Esophagus squamous epithelium (tissue), 5 donors: ENCODE results near the gene MUC5AC. TPM values are rescaled to one million over a fixed set of nuclear protein-coding genes. Genes with fewer than 3 reads are reported as not detected.

Experiments
- DNase-seq: peaks from one replicate; lab custom pipeline; 2025; lab: John Stamatoyannopoulos, UW
- H3K27ac ChIP-seq, 4 donors: fragments of 200-600 bp; sonication (generic); one replicate each; pipeline ENCODE4 v1.5.1; 2016 to 2019; ENCODE audit warnings: mild to moderate bottlenecking in 1 of 4
- H3K27me3 ChIP-seq, 4 donors: fragments of 200-600 bp; sonication (generic); 1 replicate in 3 of 4; 2 replicates in 1 of 4; pipeline versions ENCODE4 v1.5.1 to v1.6.0; 2017 to 2021; ENCODE audit warnings: antibody characterized with exemption in 1 of 4
- H3K36me3 ChIP-seq, 3 donors: fragments of 200-600 bp; sonication (generic); one replicate each; pipeline ENCODE4 v1.5.1; 2016 to 2019
- H3K4me1 ChIP-seq, 3 donors: fragments of 200-600 bp; sonication (generic); one replicate each; pipeline ENCODE4 v1.5.1; 2017 to 2019
- H3K4me3 ChIP-seq, 4 donors: fragments of 200-600 bp; sonication (generic); 1 replicate in 3 of 4; 2 replicates in 1 of 4; pipeline ENCODE4 v1.5.1; 2016 to 2019; ENCODE audit warnings: mild to moderate bottlenecking in 2 of 4, moderate library complexity in 1 of 4
- H3K9me3 ChIP-seq, 3 donors: fragments of 200-600 bp; sonication (generic); one replicate each; pipeline ENCODE4 v1.5.1; 2016 to 2019
- POLR2A ChIP-seq, 4 donors: fragments of 450-650 bp; IDR thresholded peaks; one replicate each; pipeline ENCODE4 v1.6.1; 2017; ENCODE audit warnings: antibody characterized with exemption in 4 of 4, mild to moderate bottlenecking in 4 of 4, moderate library complexity in 3 of 4
- WGBS, 2 donors: methylation state at CpG; one replicate each; pipeline ENCODE4 v1.1.5; 2018; 5-methylcytosine and 5-hydroxymethylcytosine counted together
- intact Hi-C: fragments of 100-400 bp; cut with DNase I; formaldehyde crosslinking; loops from one replicate; pipeline ENCODE4 v1.15.0; 2022
- total RNA-seq, 4 donors: library from RNA; depleted of rRNA; stranded (reverse); fragments of >200 nt; gene quantifications; one replicate each; pipeline ENCODE4 v1.1.0, GENCODE V29; 2016
- TF ChIP-seq, protein P1 (sequence below), 6 experiments: fragments of 450-650 bp in 4 of 6; fragments of 200-600 bp in 2 of 6; sonication (generic) in 2 of 6; IDR thresholded peaks; one replicate each; pipeline ENCODE4 v1.5.1; 2016 to 2019; ENCODE audit warnings: antibody characterized with exemption in 6 of 6, mild to moderate bottlenecking in 4 of 6, moderate library complexity in 4 of 6
- donor health status: DM: yes; HTN: yes; CAD: no.

The MUC5AC gene
- total RNA-seq, 4 donors from 2014 or later, result under 0.01 to 1.5 TPM; not detected in 2

DNA sequence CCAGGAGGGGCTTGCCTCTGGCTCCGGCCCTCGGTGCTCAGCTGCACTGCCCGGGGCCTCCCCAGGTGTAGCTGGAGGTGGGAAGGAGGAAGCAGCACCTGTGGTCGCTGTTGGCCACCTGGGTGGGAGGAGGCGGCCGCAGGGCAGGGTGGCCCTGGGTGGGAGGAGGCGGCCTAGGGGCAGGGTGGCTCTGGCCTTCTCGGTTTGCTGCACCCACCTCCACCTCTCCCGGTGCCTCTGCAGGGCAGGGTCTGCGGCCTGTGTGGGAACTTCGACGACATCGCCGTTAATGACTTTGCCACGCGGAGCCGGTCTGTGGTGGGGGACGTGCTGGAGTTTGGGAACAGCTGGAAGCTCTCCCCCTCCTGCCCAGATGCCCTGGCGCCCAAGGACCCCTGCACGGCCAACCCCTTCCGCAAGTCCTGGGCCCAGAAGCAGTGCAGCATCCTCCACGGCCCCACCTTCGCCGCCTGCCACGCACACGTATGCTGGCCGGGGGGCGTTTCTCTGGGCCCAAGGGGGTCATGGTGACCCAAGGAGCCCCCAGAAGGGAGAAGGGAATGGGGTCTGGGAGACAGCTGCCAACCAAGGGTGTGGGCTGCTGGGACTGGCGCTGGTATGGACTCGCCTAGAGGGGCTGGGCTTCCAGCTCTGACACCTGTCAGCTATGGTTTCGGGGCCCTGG is 20.6 kb downstream of the MUC5AC start:
- DNase-seq, result no peak
- no peaks in the 10 kb centered on the region for H3K36me3 ChIP-seq
- TF ChIP-seq, protein P1, sequence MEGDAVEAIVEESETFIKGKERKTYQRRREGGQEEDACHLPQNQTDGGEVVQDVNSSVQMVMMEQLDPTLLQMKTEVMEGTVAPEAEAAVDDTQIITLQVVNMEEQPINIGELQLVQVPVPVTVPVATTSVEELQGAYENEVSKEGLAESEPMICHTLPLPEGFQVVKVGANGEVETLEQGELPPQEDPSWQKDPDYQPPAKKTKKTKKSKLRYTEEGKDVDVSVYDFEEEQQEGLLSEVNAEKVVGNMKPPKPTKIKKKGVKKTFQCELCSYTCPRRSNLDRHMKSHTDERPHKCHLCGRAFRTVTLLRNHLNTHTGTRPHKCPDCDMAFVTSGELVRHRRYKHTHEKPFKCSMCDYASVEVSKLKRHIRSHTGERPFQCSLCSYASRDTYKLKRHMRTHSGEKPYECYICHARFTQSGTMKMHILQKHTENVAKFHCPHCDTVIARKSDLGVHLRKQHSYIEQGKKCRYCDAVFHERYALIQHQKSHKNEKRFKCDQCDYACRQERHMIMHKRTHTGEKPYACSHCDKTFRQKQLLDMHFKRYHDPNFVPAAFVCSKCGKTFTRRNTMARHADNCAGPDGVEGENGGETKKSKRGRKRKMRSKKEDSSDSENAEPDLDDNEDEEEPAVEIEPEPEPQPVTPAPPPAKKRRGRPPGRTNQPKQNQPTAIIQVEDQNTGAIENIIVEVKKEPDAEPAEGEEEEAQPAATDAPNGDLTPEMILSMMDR (IDR thresholded peaks at IDR 0.05), result no peak
- no peak for TF ChIP-seq POLR2A (IDR thresholded peaks at IDR 0.05)
- H3K27me3 ChIP-seq, result peaks cover 0 to 51% (median 0%) of the 10 kb centered on the region in 4 donors
- 80% methylated on average over 3 of the region's 31 CpGs; no CpG with 5 or more reads in 1 of the 2 donors for WGBS, 2 donors
- intact Hi-C loops, result no loop called here
- H3K4me1 ChIP-seq, result no peaks in the 10 kb centered on the region
- no peak overlapping the region for H3K4me3 ChIP-seq
- no peaks in the 10 kb centered on the region for H3K9me3 ChIP-seq
- H3K27ac ChIP-seq, result no peak overlapping the region

DNA sequence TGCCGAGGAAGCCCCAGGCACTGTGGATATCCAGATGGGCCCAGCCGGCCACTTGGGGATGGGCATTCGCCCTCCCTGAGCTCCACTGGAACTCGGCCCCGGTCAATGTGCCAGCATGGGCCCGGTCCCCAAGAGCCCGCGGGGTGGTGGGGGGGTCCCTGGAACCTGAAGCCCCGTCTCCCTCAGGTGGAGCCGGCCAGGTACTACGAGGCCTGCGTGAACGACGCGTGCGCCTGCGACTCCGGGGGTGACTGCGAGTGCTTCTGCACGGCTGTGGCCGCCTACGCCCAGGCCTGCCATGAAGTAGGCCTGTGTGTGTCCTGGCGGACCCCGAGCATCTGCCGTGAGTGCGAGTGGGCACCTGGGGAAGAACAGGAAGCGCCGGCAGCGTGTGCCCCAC is 21.2 kb downstream of the MUC5AC start:
- peaks cover 0 to 51% (median 0%) of the 10 kb centered on the region in 4 donors for H3K27me3 ChIP-seq
- no peak for TF ChIP-seq POLR2A (IDR thresholded peaks at IDR 0.05)
- TF ChIP-seq, protein P1 (IDR thresholded peaks at IDR 0.05), result no peak
- WGBS, 2 donors, result 72 to 93% methylated on average over 3 to 5 of the region's 29 CpGs
- DNase-seq, result no peak
- H3K36me3 ChIP-seq, result no peaks in the 10 kb centered on the region
- H3K4me3 ChIP-seq, result no peak overlapping the region
- intact Hi-C loops, result no loop called here
- H3K9me3 ChIP-seq, result no peaks in the 10 kb centered on the region
- H3K4me1 ChIP-seq, result no peaks in the 10 kb centered on the region
- no peak overlapping the region for H3K27ac ChIP-seq

DNA sequence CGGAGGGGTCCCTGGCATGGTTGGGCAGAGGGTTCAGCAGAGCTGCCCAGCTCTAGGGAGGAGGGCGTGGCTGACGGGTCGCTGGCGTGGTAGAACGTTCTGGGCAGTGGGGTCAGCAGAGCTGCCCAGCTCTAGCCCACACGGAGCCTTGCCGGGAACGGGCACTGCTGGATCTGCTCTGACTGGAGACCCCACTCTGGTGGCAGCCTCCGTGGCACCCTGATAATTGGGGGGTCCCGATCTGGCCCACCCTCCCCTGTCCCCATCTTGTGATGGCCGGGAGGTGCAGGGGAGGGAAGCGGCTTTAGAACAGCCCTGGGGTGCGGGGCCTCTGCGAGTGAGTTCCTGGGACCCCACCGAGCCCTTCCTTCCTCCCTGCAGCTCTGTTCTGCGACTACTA is 21.9 kb downstream of the MUC5AC start:
- no peak for TF ChIP-seq POLR2A (IDR thresholded peaks at IDR 0.05)
- TF ChIP-seq, protein P1 (IDR thresholded peaks at IDR 0.05), result no peak
- Histone ChIP-seq H3K36me3 (no peaks in the 10 kb centered on the region), H3K27ac (no peak overlapping the region), H3K9me3 (no peaks in the 10 kb centered on the region), H3K4me1 (no peaks in the 10 kb centered on the region), H3K27me3 (peaks cover 0 to 45% (median 0%) of the 10 kb centered on the region in 4 donors), H3K4me3 (no peak overlapping the region)
- no peak for DNase-seq
- WGBS, 2 donors, result no CpG with 5 or more reads among the region's 17 CpGs
- intact Hi-C loops, result no loop called here

DNA sequence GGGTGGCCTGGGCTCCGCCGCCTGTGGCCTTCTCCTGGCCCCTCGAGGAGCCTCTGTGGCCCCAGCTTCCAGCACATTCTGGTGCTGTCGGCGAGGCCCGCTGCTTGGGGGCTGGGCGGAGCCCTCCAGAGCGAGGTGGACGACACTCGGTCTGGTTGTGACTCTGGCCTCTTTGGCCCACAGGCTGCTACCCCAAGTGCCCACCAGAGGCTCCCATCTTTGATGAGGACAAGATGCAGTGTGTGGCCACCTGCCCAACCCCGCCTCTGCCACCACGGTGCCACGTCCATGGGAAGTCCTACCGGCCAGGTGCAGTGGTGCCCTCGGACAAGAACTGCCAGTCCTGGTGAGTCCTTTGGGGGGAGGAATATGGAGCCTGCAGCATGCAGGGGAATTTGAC is 22.4 kb downstream of the MUC5AC start:
- no peaks in the 10 kb centered on the region for H3K36me3 ChIP-seq
- DNase-seq, result no peak
- intact Hi-C loops, result no loop called here
- H3K4me3 ChIP-seq, result no peak overlapping the region
- no peak overlapping the region for H3K27ac ChIP-seq
- TF ChIP-seq, protein P1 (IDR thresholded peaks at IDR 0.05), result no peak
- no peak for TF ChIP-seq POLR2A (IDR thresholded peaks at IDR 0.05)
- WGBS, 2 donors, result no CpG with 5 or more reads among the region's 15 CpGs
- no peaks in the 10 kb centered on the region for H3K4me1 ChIP-seq
- H3K27me3 ChIP-seq, result peaks cover 0 to 45% (median 0%) of the 10 kb centered on the region in 4 donors
- no peaks in the 10 kb centered on the region for H3K9me3 ChIP-seq

GRCh38 chr11:1180947-1181391 is 23.2 kb downstream of the MUC5AC start:
- H3K4me3 ChIP-seq, result no peak overlapping the region
- WGBS, 2 donors, result 100% methylated on average over 2 of the region's 29 CpGs; no CpG with 5 or more reads in 1 of the 2 donors
- no peaks in the 10 kb centered on the region for H3K36me3 ChIP-seq
- TF ChIP-seq, protein P1 (IDR thresholded peaks at IDR 0.05), result no peak
- TF ChIP-seq POLR2A (IDR thresholded peaks at IDR 0.05), result no peak
- no peaks in the 10 kb centered on the region for H3K4me1 ChIP-seq
- no peaks in the 10 kb centered on the region for H3K9me3 ChIP-seq
- H3K27ac ChIP-seq, result no peak overlapping the region
- intact Hi-C loops, result no loop called here
- H3K27me3 ChIP-seq, result peaks cover 0 to 49% (median 0%) of the 10 kb centered on the region in 4 donors
- no peak for DNase-seq
